H9 (cell line): ENCODE measurements around the gene GRID1. TPM values are rescaled to one million over a fixed set of nuclear protein-coding genes. Genes with fewer than 3 reads are reported as not detected.

Experiments
- DNase-seq: peaks from one replicate; pipeline ENCODE4 v3.0.0-alpha.2; 2017
- H2AFZ ChIP-seq: one replicate; pipeline ENCODE4 v1.6.1; 2013; ENCODE audit warnings: mild to moderate bottlenecking, low read length, control low read depth, moderate library complexity
- H2AK5ac ChIP-seq: 2 replicates; pipeline ENCODE4 v1.6.1; 2013; ENCODE audit warnings: low read length, control low read depth, mixed read lengths; ENCODE audit not compliant: insufficient read length
- H2BK120ac ChIP-seq: one replicate; pipeline ENCODE4 v1.6.1; 2013; ENCODE audit warnings: low read depth, mild to moderate bottlenecking, low read length, control low read depth, inconsistent platforms; ENCODE audit not compliant: poor library complexity, severe bottlenecking
- H2BK12ac ChIP-seq: 2 replicates; pipeline ENCODE4 v1.6.1; 2013; ENCODE audit warnings: low read length, control low read depth, mixed read lengths, low read depth; ENCODE audit not compliant: insufficient read length
- H2BK15ac ChIP-seq: 2 replicates; pipeline ENCODE4 v1.6.1; 2013; ENCODE audit warnings: low read depth, low read length, control low read depth
- H2BK20ac ChIP-seq: one replicate; pipeline ENCODE4 v1.6.1; 2013; ENCODE audit warnings: low read depth, mild to moderate bottlenecking, low read length, control low read depth, inconsistent platforms; ENCODE audit not compliant: poor library complexity, severe bottlenecking
- H2BK5ac ChIP-seq: 2 replicates; pipeline ENCODE4 v1.6.1; 2013; ENCODE audit warnings: low read length, control low read depth, mixed read lengths; ENCODE audit not compliant: insufficient read length
- H3K14ac ChIP-seq: 2 replicates; pipeline ENCODE4 v1.6.1; 2013; ENCODE audit warnings: low read length, control low read depth; ENCODE audit not compliant: insufficient read depth
- H3K18ac ChIP-seq: 2 replicates; pipeline ENCODE4 v1.6.1; 2013; ENCODE audit warnings: low read depth, mild to moderate bottlenecking, mixed read lengths, low read length, control low read depth; ENCODE audit not compliant: insufficient read length
- H3K23ac ChIP-seq: 2 replicates; pipeline ENCODE4 v1.6.1; 2013; ENCODE audit warnings: low read length, control low read depth, mixed read lengths, low read depth; ENCODE audit not compliant: insufficient read length
- H3K23me2 ChIP-seq: 2 replicates; pipeline ENCODE4 v1.6.1; 2013; ENCODE audit warnings: low read depth, mild to moderate bottlenecking, mixed read lengths, low read length, control low read depth; ENCODE audit not compliant: insufficient read length, poor library complexity, severe bottlenecking
- H3K27ac ChIP-seq: 2 replicates; pipeline ENCODE4 v1.5.1; 2013; ENCODE audit warnings: low read length, control low read depth, mixed read lengths, low read depth; ENCODE audit not compliant: insufficient read length
- H3K27me3 ChIP-seq: 2 replicates; pipeline ENCODE4 v1.6.1; 2013; ENCODE audit warnings: low read length, control low read depth, inconsistent platforms; ENCODE audit not compliant: insufficient read depth
- H3K4ac ChIP-seq: 2 replicates; pipeline ENCODE4 v1.6.1; 2013; ENCODE audit warnings: low read depth, mild to moderate bottlenecking, control low read depth, inconsistent platforms, low read length, moderate library complexity
- H3K4me1 ChIP-seq: 2 replicates; pipeline ENCODE4 v1.6.1; 2013; ENCODE audit warnings: low read length, control low read depth, inconsistent platforms; ENCODE audit not compliant: insufficient read depth
- H3K4me2 ChIP-seq: 2 replicates; pipeline ENCODE4 v1.6.1; 2013; ENCODE audit warnings: low read length, control low read depth, mixed read lengths; ENCODE audit not compliant: insufficient read length, insufficient read depth
- H3K56ac ChIP-seq: 2 replicates; pipeline ENCODE4 v1.6.1; 2013; ENCODE audit warnings: low read depth, mild to moderate bottlenecking, mixed read lengths, low read length, control low read depth; ENCODE audit not compliant: insufficient read length
- H3K79me1 ChIP-seq: 2 replicates; pipeline ENCODE4 v1.6.1; 2013; ENCODE audit warnings: low read depth, mild to moderate bottlenecking, moderate library complexity, low read length, control low read depth, inconsistent platforms; ENCODE audit not compliant: insufficient read depth, poor library complexity, severe bottlenecking
- H3K79me2 ChIP-seq: 2 replicates; pipeline ENCODE4 v1.6.1; 2013; ENCODE audit warnings: low read length, control low read depth, inconsistent platforms; ENCODE audit not compliant: insufficient read depth
- H3K9ac ChIP-seq: 2 replicates; pipeline ENCODE4 v1.6.1; 2013; ENCODE audit warnings: low read length, control low read depth, mixed read lengths; ENCODE audit not compliant: insufficient read length; ENCODE audit errors: extremely low read depth
- H3K9me3 ChIP-seq: one replicate; pipeline ENCODE4 v1.6.1; 2013; ENCODE audit warnings: low read depth, low read length, inconsistent platforms; ENCODE audit not compliant: control insufficient read depth
- H3T11ph ChIP-seq: one replicate; pipeline ENCODE4 v1.6.1; 2013; ENCODE audit warnings: mild to moderate bottlenecking, low read length, control low read depth, inconsistent platforms
- H4K20me1 ChIP-seq: one replicate; pipeline ENCODE4 v1.6.1; 2013; ENCODE audit not compliant: control insufficient read depth, insufficient read length, insufficient read depth
- H4K5ac ChIP-seq: 2 replicates; pipeline ENCODE4 v1.6.1; 2013; ENCODE audit warnings: low read depth, mild to moderate bottlenecking, mixed read lengths, low read length, control low read depth; ENCODE audit not compliant: insufficient read length
- H4K8ac ChIP-seq: replicated peaks from 2 replicates; pipeline ENCODE4 v1.6.1; 2013; ENCODE audit warnings: low read length, control low read depth, mixed read lengths, low read depth; ENCODE audit not compliant: insufficient read length
- H4K91ac ChIP-seq: 2 replicates; pipeline ENCODE4 v1.6.1; 2013; ENCODE audit warnings: low read depth, mild to moderate bottlenecking, moderate library complexity, mixed read lengths, low read length, control low read depth; ENCODE audit not compliant: insufficient read length
- H3K27ac Mint-ChIP-seq, 3 experiments: 2 replicates in 2 of 3; 3 replicates in 1 of 3; pipeline ENCODE4 v1.8.0; 2020 to 2021; ENCODE audit warnings: mixed read lengths in 3 of 3, mild to moderate bottlenecking in 1 of 3, moderate library complexity in 1 of 3
- H3K27me3 Mint-ChIP-seq: 2 replicates; pipeline ENCODE4 v1.8.0; 2021; ENCODE audit warnings: low read depth, mild to moderate bottlenecking, moderate library complexity, mixed read lengths
- H3K36me3 Mint-ChIP-seq, 3 experiments: 2 replicates in 2 of 3; 3 replicates in 1 of 3; pipeline ENCODE4 v1.8.0; 2020 to 2021; ENCODE audit warnings: low read depth in 3 of 3, mixed read lengths in 3 of 3; ENCODE audit not compliant: insufficient read depth in 1 of 3
- H3K4me1 Mint-ChIP-seq, 2 experiments: 2 replicates each; pipeline ENCODE4 v1.8.0; 2020; ENCODE audit warnings: mixed read lengths in 2 of 2
- H3K4me3 Mint-ChIP-seq, 2 experiments: 2 replicates in 1 of 2; 3 replicates in 1 of 2; pipeline ENCODE4 v1.8.0; 2020 to 2021; ENCODE audit warnings: mild to moderate bottlenecking in 2 of 2, mixed read lengths in 2 of 2, moderate library complexity in 1 of 2
- H3K9me3 Mint-ChIP-seq, 2 experiments: 2 replicates in 1 of 2; 3 replicates in 1 of 2; pipeline ENCODE4 v1.8.0; 2020; ENCODE audit warnings: mild to moderate bottlenecking in 2 of 2, mixed read lengths in 2 of 2, moderate library complexity in 1 of 2
- WGBS: extraction: QIAGEN DNeasy Blood & Tissue Kit; methylation state at CpG from one replicate; pipeline ENCODE4 v1.1.7; 2013; ENCODE audit warnings: missing lambda C conversion rate, low lambda C conversion rate, mixed read lengths; ENCODE audit not compliant: insufficient read length; ENCODE audit errors: extremely low coverage; 5-methylcytosine and 5-hydroxymethylcytosine counted together
- total RNA-seq: library from RNA; stranded (reverse); gene quantifications from 2 replicates; pipeline ENCODE4 v1.2.1, GENCODE V29; 2021
- TF ChIP-seq, protein P1 (sequence below): fragments of 200-600 bp; sonication (generic); conservative IDR thresholded peaks from 3 replicates; pipeline ENCODE4 v1.8.0; 2021; ENCODE audit warnings: antibody characterized with exemption, mild to moderate bottlenecking

Gene GRID1
- total RNA-seq, 1 experiment from 2014 or later: 0.35 TPM

GRCh38 chr10:85978566-85979358 lies 387.8 kb downstream of the GRID1 start:
- Mint-ChIP-seq H3K9me3 (no peaks in the 10 kb centered on the region), H3K4me3 (no peak overlapping the region), H3K27me3 (peaks cover under 1% of the 10 kb centered on the region), H3K36me3 (no peaks in the 10 kb centered on the region), H3K4me1 (peaks cover 3 to 9% of the 10 kb centered on the region in 2 experiments), H3K27ac (no peak overlapping the region)
- Histone ChIP-seq H2BK120ac (no peak overlapping the region), H3K23me2 (no peaks in the 10 kb centered on the region), H3K14ac (no peak overlapping the region), H3K18ac (no peak overlapping the region), H3K4ac (no peak overlapping the region), H3K79me2 (no peaks in the 10 kb centered on the region), H2AFZ (no peak overlapping the region), H3K9me3 (no peaks in the 10 kb centered on the region), H3K23ac (no peak overlapping the region), H3K27me3 (no peaks in the 10 kb centered on the region), H3K56ac (no peak overlapping the region), H2AK5ac (no peak overlapping the region), H2BK20ac (no peak overlapping the region), H3K27ac (no peak overlapping the region), H4K5ac (no peak overlapping the region), H3K9ac (no peak overlapping the region), H2BK15ac (no peak overlapping the region), H4K91ac (no peak overlapping the region), H3T11ph (no peak overlapping the region), H2BK12ac (no peak overlapping the region), H2BK5ac (no peak overlapping the region), H3K4me1 (no peaks in the 10 kb centered on the region), H3K79me1 (no peaks in the 10 kb centered on the region), H4K20me1 (no peaks in the 10 kb centered on the region), H4K8ac (no peak overlapping the region), H3K4me2 (no peak overlapping the region)
- peak; percentile 31 for DNase-seq
- no CpG with 5 or more reads among the region's 2 CpGs for WGBS
- TF ChIP-seq, protein P1, sequence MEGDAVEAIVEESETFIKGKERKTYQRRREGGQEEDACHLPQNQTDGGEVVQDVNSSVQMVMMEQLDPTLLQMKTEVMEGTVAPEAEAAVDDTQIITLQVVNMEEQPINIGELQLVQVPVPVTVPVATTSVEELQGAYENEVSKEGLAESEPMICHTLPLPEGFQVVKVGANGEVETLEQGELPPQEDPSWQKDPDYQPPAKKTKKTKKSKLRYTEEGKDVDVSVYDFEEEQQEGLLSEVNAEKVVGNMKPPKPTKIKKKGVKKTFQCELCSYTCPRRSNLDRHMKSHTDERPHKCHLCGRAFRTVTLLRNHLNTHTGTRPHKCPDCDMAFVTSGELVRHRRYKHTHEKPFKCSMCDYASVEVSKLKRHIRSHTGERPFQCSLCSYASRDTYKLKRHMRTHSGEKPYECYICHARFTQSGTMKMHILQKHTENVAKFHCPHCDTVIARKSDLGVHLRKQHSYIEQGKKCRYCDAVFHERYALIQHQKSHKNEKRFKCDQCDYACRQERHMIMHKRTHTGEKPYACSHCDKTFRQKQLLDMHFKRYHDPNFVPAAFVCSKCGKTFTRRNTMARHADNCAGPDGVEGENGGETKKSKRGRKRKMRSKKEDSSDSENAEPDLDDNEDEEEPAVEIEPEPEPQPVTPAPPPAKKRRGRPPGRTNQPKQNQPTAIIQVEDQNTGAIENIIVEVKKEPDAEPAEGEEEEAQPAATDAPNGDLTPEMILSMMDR: no peak
